Heart right ventricle (tissue), 16 donors: ENCODE results near the gene DMC1. TPM values are rescaled to one million over a fixed set of nuclear protein-coding genes. Genes with fewer than 3 reads are reported as not detected.

ENCODE experiments used
- ATAC-seq, 8 donors: fragments of 200-7000 bp; cut with Tn5 transposase; one replicate each; pipeline ENCODE4 v1.9.1; 2020; ENCODE audit warnings: mild to moderate bottlenecking in 8 of 8, moderate library complexity in 8 of 8, moderate number of reproducible peaks in 1 of 8
- DNase-seq, 2 donors: peaks; one replicate each; pipeline ENCODE4 v3.0.0-alpha.2; 2020
- H3K27ac ChIP-seq, 10 donors: fragments of 200-600 bp; sonication (generic) in 2 of 10; one replicate each; pipeline versions ENCODE4 v1.5.0 to v1.8.0; 2020 to 2022; ENCODE audit warnings: mild to moderate bottlenecking in 3 of 10
- H3K27me3 ChIP-seq, 7 donors: fragments of 200-600 bp; one replicate each; pipeline ENCODE4 v1.8.0; 2021 to 2022; ENCODE audit warnings: mild to moderate bottlenecking in 2 of 7
- H3K36me3 ChIP-seq, 9 donors: fragments of 200-600 bp; sonication (generic) in 1 of 9; one replicate each; pipeline versions ENCODE4 v1.5.0 to v1.8.0; 2020 to 2022; ENCODE audit warnings: mild to moderate bottlenecking in 2 of 9
- H3K4me1 ChIP-seq, 9 donors: fragments of 200-600 bp; sonication (generic) in 1 of 9; one replicate each; pipeline versions ENCODE4 v1.5.0 to v1.8.0; 2020 to 2022; ENCODE audit warnings: mild to moderate bottlenecking in 4 of 9
- H3K4me3 ChIP-seq, 10 donors: fragments of 200-600 bp; sonication (generic) in 2 of 10; one replicate each; pipeline versions ENCODE4 v1.5.0 to v1.8.0; 2020 to 2022; ENCODE audit warnings: mild to moderate bottlenecking in 7 of 10, moderate library complexity in 2 of 10
- H3K9me3 ChIP-seq, 11 donors: fragments of 200-600 bp in 10 of 11; sonication (generic) in 2 of 11; one replicate each; pipeline versions ENCODE4 v1.5.0 to v1.8.0; 2013 to 2022; ENCODE audit warnings: mild to moderate bottlenecking in 2 of 11, control low read depth in 1 of 11, moderate library complexity in 1 of 11
- CTCF ChIP-seq, 9 donors: fragments of 200-600 bp; sonication (generic) in 2 of 9; IDR thresholded peaks; one replicate each; pipeline versions ENCODE4 v1.5.0 to v1.8.0; 2021 to 2022; ENCODE audit warnings: antibody characterized with exemption in 9 of 9, mild to moderate bottlenecking in 5 of 9, moderate library complexity in 1 of 9
- WGBS, 2 donors: extraction: QIAGEN DNeasy Blood & Tissue Kit; methylation state at CpG; one replicate each; pipeline ENCODE4 v1.1.7; 2013; ENCODE audit warnings: inconsistent platforms in 1 of 2; 5-methylcytosine and 5-hydroxymethylcytosine counted together
- intact Hi-C, 10 donors: fragments of 100-400 bp; cut with DNase I; formaldehyde crosslinking; loops; one replicate each; pipeline versions ENCODE4 v1.11.1 to v1.14.2; 2022
- polyA plus RNA-seq, 2 donors: library from polyadenylated mRNA; stranded (reverse); fragments of 200-250 nt; gene quantifications; one replicate each; pipeline ENCODE4 v1.2.3, GENCODE V29; 2013
- total RNA-seq, 10 donors: library from RNA; stranded (reverse); fragmentation: NEBNext Ultra II Directional in 3 of 10; extraction: Animal tissue kit (Norgen Biotek cat#: 25700) in 3 of 10; gene quantifications; one replicate each; pipeline versions ENCODE4 v1.2.1 to v1.2.4, GENCODE V29; 2021 to 2023
- donor health status: Arrhythmogenic right ventricular cardiomyopathy.
- donor health status: ischemic (EF 13 %, LVEDD 7.1; RV severe dilation, severe dysfunction).
- donor health status: healthy with polysubstance abuse.
- donor health status: DM: no; HTN: yes; CAD: no.
- donor health status: DM: no; HTN: no; CAD: no.
- donor health status: ischemic (EF 25% LVEDD 6.9; RV normal size, moderate dysfunction).
- donor health status: ischemic (EF 25% LVEDD 5.7; RV mildly dilated, moderate dysfunction).
- donor health status: healthy.
- donor health status: DM: yes; HTN: yes; CAD: no.
- donor health status: Ischemic cardiomyopathy.
- donor health status: ischemic (EF 35%, LVEDD 5.7; RV mildly dilated, moderate dysfunction).
- donor health status: nonischemic (EF 11% LVEDD 7.7; RV severe dilation, severe dysfunction).
- donor health status: DM: yes; HTN: yes; CAD: no.
- donor health status: PGD.
- donor health status: ischemic (EF 29% LVEDD 5.4; RV normal size, mild dysfunction).
- donor health status: nonischemic (EF 23%, LVEDD 6.1; RV moderate dilation, normal function).

The DMC1 gene
- total and polyA plus RNA-seq, 12 donors = 0.12 to 3.2 (median 1.3) TPM

GRCh38 chr22:38497869-38498268 is 72.1 kb downstream of the DMC1 start:
- no peak overlapping the region for H3K4me3 ChIP-seq
- H3K36me3 ChIP-seq = peaks cover 5 to 100% (median 80%) of the 10 kb centered on the region in 9 donors
- peaks cover 0 to 77% (median 50%) of the 10 kb centered on the region in 9 donors for H3K4me1 ChIP-seq
- H3K27ac ChIP-seq = no peak overlapping the region
- intact Hi-C loops = no loop called here
- 88 to 92% methylated on average over 3 of the region's 3 CpGs for WGBS, 2 donors
- no peak for TF ChIP-seq CTCF (IDR thresholded peaks at IDR 0.05)
- H3K27me3 ChIP-seq = no peaks in the 10 kb centered on the region
- ATAC-seq (no peak), DNase-seq (no peak)
- H3K9me3 ChIP-seq = no peaks in the 10 kb centered on the region

GRCh38 chr22:38494939-38495338 is 75.0 kb downstream of the DMC1 start:
- Histone ChIP-seq H3K4me3 (no peak overlapping the region), H3K27me3 (no peaks in the 10 kb centered on the region), H3K36me3 (peaks cover 5 to 100% (median 97%) of the 10 kb centered on the region in 9 donors), H3K9me3 (no peaks in the 10 kb centered on the region), H3K4me1 (peaks cover 0 to 76% (median 52%) of the 10 kb centered on the region in 9 donors), H3K27ac (no peak overlapping the region)
- DNase-seq (no peak), ATAC-seq (no peak)
- WGBS, 2 donors = 82 to 83% methylated on average over 12 of the region's 12 CpGs
- intact Hi-C loops = no loop called here
- no peak for TF ChIP-seq CTCF (IDR thresholded peaks at IDR 0.05)

GRCh38 chr22:38494498-38494897 is 75.5 kb downstream of the DMC1 start:
- H3K27ac ChIP-seq = peak overlapping the region in 1 of 10 donors; percentile 3
- TF ChIP-seq CTCF (IDR thresholded peaks at IDR 0.05) = no peak
- H3K4me1 ChIP-seq = peaks cover 0 to 74% (median 52%) of the 10 kb centered on the region in 9 donors
- no peak for ATAC-seq
- intact Hi-C loops = no loop called here
- no peak for DNase-seq
- no peaks in the 10 kb centered on the region for H3K9me3 ChIP-seq
- WGBS, 2 donors = 18 to 23% methylated on average over 2 of the region's 2 CpGs
- H3K27me3 ChIP-seq = no peaks in the 10 kb centered on the region
- peaks cover 5 to 100% (median 97%) of the 10 kb centered on the region in 9 donors for H3K36me3 ChIP-seq
- no peak overlapping the region for H3K4me3 ChIP-seq

- intact Hi-C loops = no loop called here
- Histone ChIP-seq H3K9me3 (no peaks in the 10 kb centered on the region), H3K27ac (peak overlapping the region in 7 of 10 donors; percentile 39 to 77 (median 56)), H3K27me3 (no peaks in the 10 kb centered on the region), H3K36me3 (peaks cover 11 to 100% (median 99%) of the 10 kb centered on the region in 9 donors), H3K4me1 (peaks cover 0 to 67% (median 39%) of the 10 kb centered on the region in 9 donors), H3K4me3 (no peak overlapping the region)
- TF ChIP-seq CTCF (IDR thresholded peaks at IDR 0.05) = no peak
- ATAC-seq (no peak), DNase-seq (no peak)
- 67 to 73% methylated on average over 5 of the region's 5 CpGs for WGBS, 2 donors
Observed at GRCh38 chr22:38491707-38492348, 78.2 kb downstream of the DMC1 start.
